Colonic mucosa (tissue), 4 donors: ENCODE measurements around the gene ACTBL2. TPM values are rescaled to one million over a fixed set of nuclear protein-coding genes. Genes with fewer than 3 reads are reported as not detected.

Experiments
- DNase-seq: peaks from one replicate; pipeline ENCODE4 v3.0.0-alpha.2; 2020
- H3K27ac ChIP-seq: fragments of 200-600 bp; one replicate; pipeline ENCODE4 v1.8.0; 2021
- H3K27me3 ChIP-seq: fragments of 200-600 bp; one replicate; pipeline ENCODE4 v1.8.0; 2021
- H3K36me3 ChIP-seq: fragments of 200-600 bp; one replicate; pipeline ENCODE4 v1.8.0; 2021
- H3K4me1 ChIP-seq: fragments of 200-600 bp; one replicate; pipeline ENCODE4 v1.8.0; 2021; ENCODE audit warnings: mild to moderate bottlenecking
- H3K4me3 ChIP-seq: fragments of 200-600 bp; one replicate; pipeline ENCODE4 v1.8.0; 2021
- H3K9ac ChIP-seq, 2 donors: one replicate each; pipeline ENCODE4 v1.7.0; 2013; ENCODE audit warnings: control low read depth in 2 of 2, low read depth in 2 of 2, low read length in 2 of 2
- H3K9me3 ChIP-seq: fragments of 200-600 bp; one replicate; pipeline ENCODE4 v1.8.0; 2021
- intact Hi-C: fragments of 100-400 bp; cut with DNase I; formaldehyde crosslinking; loops from one replicate; pipeline ENCODE4 v1.14.1; 2022
- total RNA-seq, 2 donors: library from RNA; stranded (reverse); fragmentation: NEBNext Ultra II Directional in 1 of 2; extraction: Animal tissue kit (Norgen Biotek cat#: 25700) in 1 of 2; gene quantifications; one replicate each; pipeline ENCODE4 v1.2.1, GENCODE V29; 2021
- TF ChIP-seq, protein P1 (sequence below): fragments of 200-600 bp; IDR thresholded peaks from one replicate; pipeline ENCODE4 v1.8.0; 2022; ENCODE audit warnings: antibody characterized with exemption, mild to moderate bottlenecking
- donor health status: healthy.
- donor health status: DM: no; HTN: no; CAD: no.
- donor health status: DM: no; HTN: no; CAD: no.

The ACTBL2 gene
- total RNA-seq, 2 donors from 2014 or later: not detected

DNA sequence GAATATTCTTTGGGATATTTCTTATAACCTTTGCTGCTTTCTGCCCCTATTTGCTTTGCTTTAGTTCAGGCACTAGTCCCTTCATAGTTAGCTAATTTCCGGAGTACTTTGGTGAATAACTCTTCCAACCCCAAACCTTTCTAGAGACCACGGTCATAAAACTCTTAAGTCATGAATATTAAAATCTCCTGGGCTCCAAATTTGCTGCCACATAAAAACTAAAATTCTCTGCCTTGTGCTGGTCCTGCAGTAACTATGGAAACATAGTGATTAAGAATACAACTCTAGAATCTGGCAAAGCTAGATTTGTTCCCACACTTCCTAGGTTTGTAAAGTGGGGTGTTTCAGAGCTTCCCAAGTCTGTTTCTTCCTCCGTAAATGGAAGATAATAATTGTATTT lies 10.0 kb upstream of the ACTBL2 start:
- Histone ChIP-seq H3K9ac (no peak overlapping the region), H3K9me3 (no peaks in the 10 kb centered on the region), H3K36me3 (no peaks in the 10 kb centered on the region), H3K4me3 (no peak overlapping the region), H3K4me1 (no peaks in the 10 kb centered on the region), H3K27me3 (no peaks in the 10 kb centered on the region), H3K27ac (no peak overlapping the region)
- TF ChIP-seq, protein P1, sequence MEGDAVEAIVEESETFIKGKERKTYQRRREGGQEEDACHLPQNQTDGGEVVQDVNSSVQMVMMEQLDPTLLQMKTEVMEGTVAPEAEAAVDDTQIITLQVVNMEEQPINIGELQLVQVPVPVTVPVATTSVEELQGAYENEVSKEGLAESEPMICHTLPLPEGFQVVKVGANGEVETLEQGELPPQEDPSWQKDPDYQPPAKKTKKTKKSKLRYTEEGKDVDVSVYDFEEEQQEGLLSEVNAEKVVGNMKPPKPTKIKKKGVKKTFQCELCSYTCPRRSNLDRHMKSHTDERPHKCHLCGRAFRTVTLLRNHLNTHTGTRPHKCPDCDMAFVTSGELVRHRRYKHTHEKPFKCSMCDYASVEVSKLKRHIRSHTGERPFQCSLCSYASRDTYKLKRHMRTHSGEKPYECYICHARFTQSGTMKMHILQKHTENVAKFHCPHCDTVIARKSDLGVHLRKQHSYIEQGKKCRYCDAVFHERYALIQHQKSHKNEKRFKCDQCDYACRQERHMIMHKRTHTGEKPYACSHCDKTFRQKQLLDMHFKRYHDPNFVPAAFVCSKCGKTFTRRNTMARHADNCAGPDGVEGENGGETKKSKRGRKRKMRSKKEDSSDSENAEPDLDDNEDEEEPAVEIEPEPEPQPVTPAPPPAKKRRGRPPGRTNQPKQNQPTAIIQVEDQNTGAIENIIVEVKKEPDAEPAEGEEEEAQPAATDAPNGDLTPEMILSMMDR: no peak
- no peak for DNase-seq
- intact Hi-C loops: no loop called here

- no peaks in the 10 kb centered on the region for H3K4me1 ChIP-seq
- intact Hi-C loops: no loop called here
- H3K9me3 ChIP-seq: no peaks in the 10 kb centered on the region
- H3K27me3 ChIP-seq: no peaks in the 10 kb centered on the region
- TF ChIP-seq, protein P1: no peak
- no peak overlapping the region for H3K9ac ChIP-seq
- H3K4me3 ChIP-seq: no peak overlapping the region
- no peaks in the 10 kb centered on the region for H3K36me3 ChIP-seq
- no peak for DNase-seq
- no peak overlapping the region for H3K27ac ChIP-seq
Measured at GRCh38 chr5:57491369-57491965, 8.9 kb upstream of the ACTBL2 start.

- DNase-seq: no peak
- Histone ChIP-seq H3K9ac (no peak overlapping the region), H3K4me3 (no peak overlapping the region), H3K27ac (no peak overlapping the region), H3K36me3 (no peaks in the 10 kb centered on the region), H3K9me3 (no peaks in the 10 kb centered on the region), H3K27me3 (no peaks in the 10 kb centered on the region), H3K4me1 (no peaks in the 10 kb centered on the region)
- intact Hi-C loops: no loop called here
- TF ChIP-seq, protein P1: no peak
Measured at GRCh38 chr5:57488215-57488955, 5.8 kb upstream of the ACTBL2 start.

- no peak overlapping the region for H3K4me3 ChIP-seq
- no peaks in the 10 kb centered on the region for H3K36me3 ChIP-seq
- no peaks in the 10 kb centered on the region for H3K9me3 ChIP-seq
- H3K27ac ChIP-seq: no peak overlapping the region
- H3K4me1 ChIP-seq: no peaks in the 10 kb centered on the region
- no peak for DNase-seq
- TF ChIP-seq, protein P1: no peak
- no peaks in the 10 kb centered on the region for H3K27me3 ChIP-seq
- intact Hi-C loops: no loop called here
- no peak overlapping the region for H3K9ac ChIP-seq
Measured at GRCh38 chr5:57486027-57486602, 3.5 kb upstream of the ACTBL2 start.

GRCh38 chr5:57478826-57479225 lies 3.8 kb downstream of the ACTBL2 start:
- Histone ChIP-seq H3K9me3 (no peaks in the 10 kb centered on the region), H3K36me3 (no peaks in the 10 kb centered on the region), H3K27ac (no peak overlapping the region), H3K9ac (no peak overlapping the region), H3K4me3 (no peak overlapping the region), H3K27me3 (no peaks in the 10 kb centered on the region), H3K4me1 (no peaks in the 10 kb centered on the region)
- no peak for DNase-seq
- TF ChIP-seq, protein P1: no peak
- intact Hi-C loops: no loop called here
